Heart right ventricle (tissue), 16 donors: ENCODE measurements around the gene SEC63. TPM values are rescaled to one million over a fixed set of nuclear protein-coding genes. Genes with fewer than 3 reads are reported as not detected.
"Not testable (repeated sequence)": the region's sequence is repeated elsewhere in the genome, so short reads cannot be mapped to it uniquely, and the experiment has no call there.

ENCODE experiments used
- ATAC-seq, 8 donors: fragments of 200-7000 bp; cut with Tn5 transposase; one replicate each; pipeline ENCODE4 v1.9.1; 2020; ENCODE audit warnings: mild to moderate bottlenecking in 8 of 8, moderate library complexity in 8 of 8, moderate number of reproducible peaks in 1 of 8
- DNase-seq, 2 donors: peaks; one replicate each; pipeline ENCODE4 v3.0.0-alpha.2; 2020
- H3K27ac ChIP-seq, 10 donors: fragments of 200-600 bp; sonication (generic) in 2 of 10; one replicate each; pipeline versions ENCODE4 v1.5.0 to v1.8.0; 2020 to 2022; ENCODE audit warnings: mild to moderate bottlenecking in 3 of 10
- H3K27me3 ChIP-seq, 7 donors: fragments of 200-600 bp; one replicate each; pipeline ENCODE4 v1.8.0; 2021 to 2022; ENCODE audit warnings: mild to moderate bottlenecking in 2 of 7
- H3K36me3 ChIP-seq, 9 donors: fragments of 200-600 bp; sonication (generic) in 1 of 9; one replicate each; pipeline versions ENCODE4 v1.5.0 to v1.8.0; 2020 to 2022; ENCODE audit warnings: mild to moderate bottlenecking in 2 of 9
- H3K4me1 ChIP-seq, 9 donors: fragments of 200-600 bp; sonication (generic) in 1 of 9; one replicate each; pipeline versions ENCODE4 v1.5.0 to v1.8.0; 2020 to 2022; ENCODE audit warnings: mild to moderate bottlenecking in 4 of 9
- H3K4me3 ChIP-seq, 10 donors: fragments of 200-600 bp; sonication (generic) in 2 of 10; one replicate each; pipeline versions ENCODE4 v1.5.0 to v1.8.0; 2020 to 2022; ENCODE audit warnings: mild to moderate bottlenecking in 7 of 10, moderate library complexity in 2 of 10
- H3K9me3 ChIP-seq, 11 donors: fragments of 200-600 bp in 10 of 11; sonication (generic) in 2 of 11; one replicate each; pipeline versions ENCODE4 v1.5.0 to v1.8.0; 2013 to 2022; ENCODE audit warnings: mild to moderate bottlenecking in 2 of 11, control low read depth in 1 of 11, moderate library complexity in 1 of 11
- WGBS, 2 donors: extraction: QIAGEN DNeasy Blood & Tissue Kit; methylation state at CpG; one replicate each; pipeline ENCODE4 v1.1.7; 2013; ENCODE audit warnings: inconsistent platforms in 1 of 2; 5-methylcytosine and 5-hydroxymethylcytosine counted together
- intact Hi-C, 10 donors: fragments of 100-400 bp; cut with DNase I; formaldehyde crosslinking; loops; one replicate each; pipeline versions ENCODE4 v1.11.1 to v1.14.2; 2022
- polyA plus RNA-seq, 2 donors: library from polyadenylated mRNA; stranded (reverse); fragments of 200-250 nt; gene quantifications; one replicate each; pipeline ENCODE4 v1.2.3, GENCODE V29; 2013
- total RNA-seq, 10 donors: library from RNA; stranded (reverse); fragmentation: NEBNext Ultra II Directional in 3 of 10; extraction: Animal tissue kit (Norgen Biotek cat#: 25700) in 3 of 10; gene quantifications; one replicate each; pipeline versions ENCODE4 v1.2.1 to v1.2.4, GENCODE V29; 2021 to 2023
- TF ChIP-seq, protein P1 (sequence below), 9 donors: fragments of 200-600 bp; sonication (generic) in 2 of 9; IDR thresholded peaks; one replicate each; pipeline versions ENCODE4 v1.5.0 to v1.8.0; 2021 to 2022; ENCODE audit warnings: antibody characterized with exemption in 9 of 9, mild to moderate bottlenecking in 5 of 9, moderate library complexity in 1 of 9
- donor health status: Arrhythmogenic right ventricular cardiomyopathy.
- donor health status: ischemic (EF 13 %, LVEDD 7.1; RV severe dilation, severe dysfunction).
- donor health status: healthy with polysubstance abuse.
- donor health status: DM: no; HTN: yes; CAD: no.
- donor health status: DM: no; HTN: no; CAD: no.
- donor health status: ischemic (EF 25% LVEDD 6.9; RV normal size, moderate dysfunction).
- donor health status: ischemic (EF 25% LVEDD 5.7; RV mildly dilated, moderate dysfunction).
- donor health status: healthy.
- donor health status: DM: yes; HTN: yes; CAD: no.
- donor health status: Ischemic cardiomyopathy.
- donor health status: ischemic (EF 35%, LVEDD 5.7; RV mildly dilated, moderate dysfunction).
- donor health status: nonischemic (EF 11% LVEDD 7.7; RV severe dilation, severe dysfunction).
- donor health status: DM: yes; HTN: yes; CAD: no.
- donor health status: PGD.
- donor health status: ischemic (EF 29% LVEDD 5.4; RV normal size, mild dysfunction).
- donor health status: nonischemic (EF 23%, LVEDD 6.1; RV moderate dilation, normal function).

The SEC63 gene
- total and polyA plus RNA-seq, 12 donors, result 22.5 to 68.3 (median 51.7) TPM

DNA sequence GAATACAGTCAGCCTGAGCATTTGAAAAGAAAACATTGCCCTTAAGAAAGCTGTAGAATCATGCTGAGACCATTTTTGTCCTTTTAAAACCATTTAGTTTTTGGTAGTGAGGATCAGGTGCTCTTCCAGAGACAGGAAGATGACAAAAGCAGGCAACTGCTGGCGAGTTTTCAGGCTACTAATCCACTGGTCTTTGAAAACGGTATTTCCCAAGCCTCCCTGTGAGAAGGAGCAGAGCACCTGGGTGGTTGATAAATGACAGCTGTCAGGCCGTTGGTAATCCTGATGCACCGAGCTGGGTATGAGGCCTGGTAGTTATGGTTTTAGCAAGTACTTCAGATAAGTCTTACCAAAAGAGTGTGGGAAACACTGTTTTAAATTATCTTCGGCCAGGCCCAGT lies 10.1 kb upstream of the SEC63 start:
- no peaks in the 10 kb centered on the region for H3K36me3 ChIP-seq
- intact Hi-C loops, result no loop called here
- H3K9me3 ChIP-seq, result no peaks in the 10 kb centered on the region
- H3K27me3 ChIP-seq, result no peaks in the 10 kb centered on the region
- 72 to 73% methylated on average over 5 of the region's 5 CpGs for WGBS, 2 donors
- ATAC-seq, result no peak
- TF ChIP-seq, protein P1, sequence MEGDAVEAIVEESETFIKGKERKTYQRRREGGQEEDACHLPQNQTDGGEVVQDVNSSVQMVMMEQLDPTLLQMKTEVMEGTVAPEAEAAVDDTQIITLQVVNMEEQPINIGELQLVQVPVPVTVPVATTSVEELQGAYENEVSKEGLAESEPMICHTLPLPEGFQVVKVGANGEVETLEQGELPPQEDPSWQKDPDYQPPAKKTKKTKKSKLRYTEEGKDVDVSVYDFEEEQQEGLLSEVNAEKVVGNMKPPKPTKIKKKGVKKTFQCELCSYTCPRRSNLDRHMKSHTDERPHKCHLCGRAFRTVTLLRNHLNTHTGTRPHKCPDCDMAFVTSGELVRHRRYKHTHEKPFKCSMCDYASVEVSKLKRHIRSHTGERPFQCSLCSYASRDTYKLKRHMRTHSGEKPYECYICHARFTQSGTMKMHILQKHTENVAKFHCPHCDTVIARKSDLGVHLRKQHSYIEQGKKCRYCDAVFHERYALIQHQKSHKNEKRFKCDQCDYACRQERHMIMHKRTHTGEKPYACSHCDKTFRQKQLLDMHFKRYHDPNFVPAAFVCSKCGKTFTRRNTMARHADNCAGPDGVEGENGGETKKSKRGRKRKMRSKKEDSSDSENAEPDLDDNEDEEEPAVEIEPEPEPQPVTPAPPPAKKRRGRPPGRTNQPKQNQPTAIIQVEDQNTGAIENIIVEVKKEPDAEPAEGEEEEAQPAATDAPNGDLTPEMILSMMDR (IDR thresholded peaks at IDR 0.05), result no peak
- DNase-seq, result no peak
- H3K4me1 ChIP-seq, result no peaks in the 10 kb centered on the region
- no peak overlapping the region for H3K27ac ChIP-seq
- H3K4me3 ChIP-seq, result no peak overlapping the region

DNA sequence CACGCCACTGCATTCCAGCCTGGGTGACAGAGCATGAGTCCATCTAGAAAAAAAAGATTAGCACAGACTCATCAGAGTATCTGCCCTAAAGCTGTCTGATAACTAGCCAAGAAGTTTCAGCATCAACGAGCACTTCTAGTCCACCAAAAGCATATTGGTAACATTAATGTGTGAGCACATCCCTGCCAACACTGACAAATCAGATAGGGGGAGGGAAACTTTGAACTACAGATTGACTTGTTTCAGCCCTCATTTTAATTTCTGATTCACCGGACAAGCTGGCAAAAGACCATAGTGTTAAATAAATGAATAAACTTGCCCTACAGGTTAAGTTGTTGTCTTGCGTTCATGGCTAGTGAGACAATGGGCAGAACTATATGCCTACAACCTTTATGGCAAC lies 7.7 kb upstream of the SEC63 start:
- intact Hi-C loops, result no loop called here
- 91 to 95% methylated on average over 4 of the region's 4 CpGs for WGBS, 2 donors
- H3K36me3 ChIP-seq, result no peaks in the 10 kb centered on the region
- H3K9me3 ChIP-seq, result no peaks in the 10 kb centered on the region
- TF ChIP-seq, protein P1 (IDR thresholded peaks at IDR 0.05), result no peak
- H3K27me3 ChIP-seq, result no peaks in the 10 kb centered on the region
- no peak for ATAC-seq
- H3K4me1 ChIP-seq, result no peaks in the 10 kb centered on the region
- H3K27ac ChIP-seq, result no peak overlapping the region
- H3K4me3 ChIP-seq, result no peak overlapping the region
- no peak for DNase-seq

DNA sequence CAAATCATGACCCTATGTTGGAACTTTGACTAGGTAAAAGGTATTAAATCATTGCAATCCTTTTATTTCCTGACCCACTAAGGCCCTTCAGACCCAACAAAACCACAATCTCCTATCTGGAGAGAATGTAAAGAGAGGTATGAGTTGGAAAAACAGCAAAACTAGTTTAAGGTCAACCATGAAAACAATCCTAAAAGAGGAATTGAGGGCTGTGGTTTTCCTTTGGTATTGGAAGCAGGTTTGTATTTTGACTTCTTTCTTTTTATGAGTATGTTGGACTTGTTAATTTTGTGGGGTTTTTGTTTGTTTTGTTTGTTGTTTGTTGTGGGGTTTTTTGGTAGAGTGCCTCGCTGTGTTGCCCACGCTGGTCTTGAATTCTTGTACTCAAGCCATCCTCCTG lies 4.7 kb upstream of the SEC63 start:
- Histone ChIP-seq H3K36me3 (no peaks in the 10 kb centered on the region), H3K4me3 (no peak overlapping the region), H3K9me3 (no peaks in the 10 kb centered on the region), H3K27me3 (no peaks in the 10 kb centered on the region), H3K4me1 (peaks cover 0 to 9% (median 0%) of the 10 kb centered on the region in 9 donors), H3K27ac (no peak overlapping the region)
- intact Hi-C loops, result no loop called here
- ATAC-seq (no peak), DNase-seq (no peak)
- 91 to 98% methylated on average over 2 of the region's 2 CpGs for WGBS, 2 donors
- TF ChIP-seq, protein P1 (IDR thresholded peaks at IDR 0.05), result no peak

DNA sequence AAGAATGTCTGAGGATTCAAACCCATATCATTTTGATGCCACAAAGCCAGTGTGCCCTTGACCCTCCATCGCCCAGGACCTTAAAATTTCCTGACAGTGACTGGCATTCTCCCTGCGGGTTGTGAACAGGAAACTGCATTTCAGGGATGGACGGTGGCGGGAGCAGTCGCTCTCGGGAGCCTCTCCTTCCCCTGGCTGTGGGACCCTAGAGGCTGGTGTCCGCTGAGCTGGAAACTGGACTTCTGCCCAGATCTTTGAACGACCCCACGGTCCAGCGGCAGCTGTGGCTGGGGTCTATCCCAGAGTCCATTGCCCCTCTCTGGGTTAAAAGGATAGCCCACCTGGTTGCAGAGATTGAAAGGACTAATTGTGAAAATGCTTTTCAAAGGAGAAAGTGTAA lies 1.4 kb upstream of the SEC63 start:
- ATAC-seq (no peak), DNase-seq (no peak)
- peaks cover 0 to 6% (median 0%) of the 10 kb centered on the region in 9 donors for H3K36me3 ChIP-seq
- H3K27ac ChIP-seq, result no peak overlapping the region
- no peak overlapping the region for H3K4me3 ChIP-seq
- TF ChIP-seq, protein P1 (IDR thresholded peaks at IDR 0.05), result no peak
- H3K9me3 ChIP-seq, result no peaks in the 10 kb centered on the region
- WGBS, 2 donors, result 30 to 37% methylated on average over 10 of the region's 10 CpGs
- H3K4me1 ChIP-seq, result peaks cover 5 to 32% (median 24%) of the 10 kb centered on the region in 9 donors
- intact Hi-C loops, result loop anchor here in 1 of 10 donors (10.0 kb wide), 1 partner anchor 1525 kb away; the partner anchor contains the start of gene ZBTB24
- H3K27me3 ChIP-seq, result no peaks in the 10 kb centered on the region

DNA sequence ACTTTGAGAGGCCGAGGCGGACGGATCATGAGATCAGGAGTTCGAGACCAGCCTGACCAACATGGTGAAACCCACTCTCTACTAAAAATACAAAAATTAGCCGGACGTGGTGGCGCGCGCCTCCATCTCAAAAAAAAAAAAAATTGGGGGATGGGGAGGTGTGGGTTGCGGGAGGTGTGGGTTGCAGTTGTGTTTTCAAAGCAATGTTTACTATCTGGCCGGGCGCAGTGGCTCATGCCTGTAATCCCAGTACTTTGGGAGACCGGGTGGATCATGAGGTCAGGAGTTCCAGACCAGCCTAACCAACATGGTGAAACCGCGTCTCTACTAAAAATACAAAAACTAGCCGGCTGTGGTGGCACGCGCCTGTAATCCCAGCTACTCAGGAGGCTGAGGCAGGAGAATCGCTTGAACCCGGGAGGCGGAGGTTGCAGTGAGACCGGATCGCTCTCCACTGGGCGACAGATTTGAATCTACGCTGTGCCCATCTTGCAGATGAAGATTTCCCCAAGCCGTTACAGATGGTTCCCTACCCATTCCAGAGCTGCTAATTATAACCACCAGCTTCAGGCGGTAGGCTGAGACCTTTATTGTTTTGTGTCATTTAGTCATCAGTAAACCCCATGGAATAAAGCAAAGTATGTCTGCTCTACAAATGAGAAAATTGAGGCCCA lies 818 bp upstream of the SEC63 start:
- not testable (repeated sequence) for H3K36me3 ChIP-seq, ATAC-seq, H3K9me3 ChIP-seq, DNase-seq, H3K27me3 ChIP-seq
- intact Hi-C loops, result loop anchor here in 1 of 10 donors (10.0 kb wide), 1 partner anchor 1526 kb away; the partner anchor contains the start of gene ZBTB24
- H3K27ac ChIP-seq, result peak overlapping the region in 6 of 10 donors; percentile 44 to 95 (median 78)
- WGBS, 2 donors, result 74 to 75% methylated on average over 27 of the region's 27 CpGs
- peak overlapping the region; percentile 8 to 93 (median 78) for H3K4me3 ChIP-seq
- peaks cover 5 to 33% (median 24%) of the 10 kb centered on the region in 9 donors for H3K4me1 ChIP-seq
